Measurements from ENCODE around the gene NOP14.

NOP14 gene

DNA sequence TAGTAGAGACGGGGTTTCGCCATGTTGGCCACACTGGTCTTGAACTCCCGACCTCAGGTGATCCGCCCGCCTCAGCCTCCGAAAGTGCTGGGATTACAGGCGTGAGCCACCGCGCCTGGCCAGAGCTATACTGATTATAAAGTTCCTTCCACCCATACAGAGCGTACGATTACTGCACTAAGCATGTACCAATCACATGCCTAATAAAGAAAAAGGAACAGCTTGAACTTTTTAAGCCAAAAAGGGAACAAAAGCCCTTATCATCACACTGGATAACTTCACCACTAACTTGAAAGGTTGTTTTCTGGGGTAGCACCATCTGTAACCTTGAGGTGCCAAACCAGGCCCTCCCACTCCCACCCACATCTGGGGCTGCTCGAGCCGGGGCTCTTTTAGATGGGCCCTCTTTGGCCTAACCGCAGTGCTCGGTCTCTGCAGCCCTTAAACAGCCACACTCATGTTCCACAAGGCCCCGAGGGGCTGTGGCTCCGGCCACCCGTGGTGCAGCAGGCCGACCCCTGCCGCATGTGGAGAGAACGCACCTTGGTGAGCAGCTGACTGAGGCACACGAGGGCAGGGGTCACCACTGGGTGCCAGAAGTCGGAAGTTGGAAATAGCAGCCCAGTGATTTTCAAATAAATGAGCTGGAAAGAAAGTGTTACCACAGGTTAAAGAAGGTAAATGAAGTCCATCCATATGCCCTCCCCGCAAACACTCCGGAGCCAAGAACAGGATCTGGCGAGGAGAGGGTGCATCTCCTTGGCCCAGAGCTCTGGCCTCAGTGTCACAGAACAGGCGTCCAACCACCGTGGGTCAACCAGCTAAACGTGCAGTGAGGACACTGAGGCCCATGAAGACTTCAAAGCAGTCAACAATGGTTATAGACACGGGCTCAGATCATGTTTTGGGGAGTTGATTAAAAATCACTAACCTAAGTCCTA is 18.4 kb downstream of the NOP14 start (continued):
- TF ChIP-seq, protein P1, sequence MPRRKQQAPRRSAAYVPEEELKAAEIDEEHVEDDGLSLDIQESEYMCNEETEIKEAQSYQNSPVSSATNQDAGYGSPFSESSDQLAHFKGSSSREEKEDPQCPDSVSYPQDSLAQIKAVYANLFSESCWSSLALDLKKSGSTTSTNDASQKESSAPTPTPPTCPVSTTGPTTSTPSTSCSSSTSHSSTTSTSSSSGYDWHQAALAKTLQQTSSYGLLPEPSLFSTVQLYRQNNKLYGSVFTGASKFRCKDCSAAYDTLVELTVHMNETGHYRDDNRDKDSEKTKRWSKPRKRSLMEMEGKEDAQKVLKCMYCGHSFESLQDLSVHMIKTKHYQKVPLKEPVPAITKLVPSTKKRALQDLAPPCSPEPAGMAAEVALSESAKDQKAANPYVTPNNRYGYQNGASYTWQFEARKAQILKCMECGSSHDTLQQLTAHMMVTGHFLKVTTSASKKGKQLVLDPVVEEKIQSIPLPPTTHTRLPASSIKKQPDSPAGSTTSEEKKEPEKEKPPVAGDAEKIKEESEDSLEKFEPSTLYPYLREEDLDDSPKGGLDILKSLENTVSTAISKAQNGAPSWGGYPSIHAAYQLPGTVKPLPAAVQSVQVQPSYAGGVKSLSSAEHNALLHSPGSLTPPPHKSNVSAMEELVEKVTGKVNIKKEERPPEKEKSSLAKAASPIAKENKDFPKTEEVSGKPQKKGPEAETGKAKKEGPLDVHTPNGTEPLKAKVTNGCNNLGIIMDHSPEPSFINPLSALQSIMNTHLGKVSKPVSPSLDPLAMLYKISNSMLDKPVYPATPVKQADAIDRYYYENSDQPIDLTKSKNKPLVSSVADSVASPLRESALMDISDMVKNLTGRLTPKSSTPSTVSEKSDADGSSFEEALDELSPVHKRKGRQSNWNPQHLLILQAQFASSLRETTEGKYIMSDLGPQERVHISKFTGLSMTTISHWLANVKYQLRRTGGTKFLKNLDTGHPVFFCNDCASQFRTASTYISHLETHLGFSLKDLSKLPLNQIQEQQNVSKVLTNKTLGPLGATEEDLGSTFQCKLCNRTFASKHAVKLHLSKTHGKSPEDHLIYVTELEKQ (tag by site-specific recombination; IDR thresholded peaks at IDR 0.05; ENCODE audit: borderline replicate concordance), result no peak
- TF ChIP-seq ZNF768 (tag by site-specific recombination; IDR thresholded peaks at IDR 0.05) (no peak), ZNF292 (tag by site-specific recombination; IDR thresholded peaks at IDR 0.05; ENCODE audit: borderline replicate concordance, low read depth) (no peak), ZNF394 (tag by site-specific recombination; IDR thresholded peaks at IDR 0.05; ENCODE audit: borderline replicate concordance) (no peak), ZNF366 (tag by site-specific recombination; conservative IDR thresholded peaks at IDR 0.05) (no peak), ZNF664 (tag by site-specific recombination; IDR thresholded peaks at IDR 0.05) (no peak), KLF10 (tag by site-specific recombination; IDR thresholded peaks at IDR 0.05) (no peak), IKZF3 (tag by site-specific recombination; IDR thresholded peaks at IDR 0.05) (no peak)

DNA sequence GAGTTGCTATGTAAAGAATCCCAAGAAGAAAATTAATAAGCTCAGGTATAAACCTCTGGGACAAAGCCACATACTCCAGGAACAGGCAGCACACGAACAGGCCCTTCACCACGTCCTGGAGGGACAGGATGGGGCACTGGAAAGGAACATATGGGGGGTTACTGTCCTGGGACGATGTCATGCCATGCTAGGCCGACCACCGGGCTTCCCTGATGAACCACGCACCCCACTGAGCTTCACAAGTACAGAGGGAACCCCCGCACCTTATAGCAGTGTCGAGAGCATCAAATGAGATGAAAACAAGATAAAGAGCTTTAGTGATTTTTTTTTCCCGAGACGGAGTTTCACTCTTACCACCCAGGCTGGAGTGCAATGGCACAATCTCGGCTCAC is 19.1 kb downstream of the NOP14 start:
- ChIA-PET CTCF (interaction anchor here (1.7 kb wide), 1 partner anchor 10 kb away, joined by 7 read pairs; no protein-coding TSS in a partner anchor), POLR2A (no interaction called here)
- peaks cover 0 to 99% of the 10 kb centered on the region in 2 experiments; a peak in 2 of 3 replicates for H3K36me3 ChIP-seq (ENCODE audit: control insufficient read depth in 2 of 2, insufficient read depth in 1 of 2, low read length in 2 of 2)
- H3K9me3 ChIP-seq (ENCODE audit: control insufficient read depth, insufficient read depth, low read depth, low read length), result no peaks in the 10 kb centered on the region
- H3K4me1 ChIP-seq (ENCODE audit: control insufficient read depth, insufficient read depth, low read length), result no peaks in the 10 kb centered on the region
- no peak overlapping the region for H3K27ac ChIP-seq (ENCODE audit: extremely low read depth, low read depth, low read length)
- no peak overlapping the region for H3K4me3 ChIP-seq (ENCODE audit: low read depth, low read length)
- no peak for TF ChIP-seq ZNF223 (tag by site-specific recombination; IDR thresholded peaks at IDR 0.05)
- TF ChIP-seq, protein P2, sequence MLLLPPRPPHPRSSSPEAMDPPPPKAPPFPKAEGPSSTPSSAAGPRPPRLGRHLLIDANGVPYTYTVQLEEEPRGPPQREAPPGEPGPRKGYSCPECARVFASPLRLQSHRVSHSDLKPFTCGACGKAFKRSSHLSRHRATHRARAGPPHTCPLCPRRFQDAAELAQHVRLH (tag by site-specific recombination; IDR thresholded peaks at IDR 0.05), result no peak
- TF ChIP-seq, protein P3, sequence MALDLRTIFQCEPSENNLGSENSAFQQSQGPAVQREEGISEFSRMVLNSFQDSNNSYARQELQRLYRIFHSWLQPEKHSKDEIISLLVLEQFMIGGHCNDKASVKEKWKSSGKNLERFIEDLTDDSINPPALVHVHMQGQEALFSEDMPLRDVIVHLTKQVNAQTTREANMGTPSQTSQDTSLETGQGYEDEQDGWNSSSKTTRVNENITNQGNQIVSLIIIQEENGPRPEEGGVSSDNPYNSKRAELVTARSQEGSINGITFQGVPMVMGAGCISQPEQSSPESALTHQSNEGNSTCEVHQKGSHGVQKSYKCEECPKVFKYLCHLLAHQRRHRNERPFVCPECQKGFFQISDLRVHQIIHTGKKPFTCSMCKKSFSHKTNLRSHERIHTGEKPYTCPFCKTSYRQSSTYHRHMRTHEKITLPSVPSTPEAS (tag by site-specific recombination; IDR thresholded peaks at IDR 0.05), result no peak
- no peak for TF ChIP-seq ZNF391 (tag by site-specific recombination; IDR thresholded peaks at IDR 0.05; ENCODE audit: borderline replicate concordance, low read depth)
- TF ChIP-seq ZBTB20 (tag by site-specific recombination; IDR thresholded peaks at IDR 0.05), result no peak
- TF ChIP-seq ZNF677 (tag by site-specific recombination; IDR thresholded peaks at IDR 0.05), result no peak
- TF ChIP-seq, protein P4, sequence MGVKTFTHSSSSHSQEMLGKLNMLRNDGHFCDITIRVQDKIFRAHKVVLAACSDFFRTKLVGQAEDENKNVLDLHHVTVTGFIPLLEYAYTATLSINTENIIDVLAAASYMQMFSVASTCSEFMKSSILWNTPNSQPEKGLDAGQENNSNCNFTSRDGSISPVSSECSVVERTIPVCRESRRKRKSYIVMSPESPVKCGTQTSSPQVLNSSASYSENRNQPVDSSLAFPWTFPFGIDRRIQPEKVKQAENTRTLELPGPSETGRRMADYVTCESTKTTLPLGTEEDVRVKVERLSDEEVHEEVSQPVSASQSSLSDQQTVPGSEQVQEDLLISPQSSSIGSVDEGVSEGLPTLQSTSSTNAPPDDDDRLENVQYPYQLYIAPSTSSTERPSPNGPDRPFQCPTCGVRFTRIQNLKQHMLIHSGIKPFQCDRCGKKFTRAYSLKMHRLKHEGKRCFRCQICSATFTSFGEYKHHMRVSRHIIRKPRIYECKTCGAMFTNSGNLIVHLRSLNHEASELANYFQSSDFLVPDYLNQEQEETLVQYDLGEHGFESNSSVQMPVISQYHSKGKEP (tag by site-specific recombination; IDR thresholded peaks at IDR 0.05), result no peak
- TF ChIP-seq ZIC2 (tag by site-specific recombination; IDR thresholded peaks at IDR 0.05), result no peak
- no peak for TF ChIP-seq ZBTB21 (tag by site-specific recombination; IDR thresholded peaks at IDR 0.05)
- TF ChIP-seq ZNF433 (tag by site-specific recombination; IDR thresholded peaks at IDR 0.05; ENCODE audit: low read depth), result no peak
- TF ChIP-seq ZNF548 (tag by site-specific recombination; IDR thresholded peaks at IDR 0.05), result no peak
- TF ChIP-seq, protein P5, sequence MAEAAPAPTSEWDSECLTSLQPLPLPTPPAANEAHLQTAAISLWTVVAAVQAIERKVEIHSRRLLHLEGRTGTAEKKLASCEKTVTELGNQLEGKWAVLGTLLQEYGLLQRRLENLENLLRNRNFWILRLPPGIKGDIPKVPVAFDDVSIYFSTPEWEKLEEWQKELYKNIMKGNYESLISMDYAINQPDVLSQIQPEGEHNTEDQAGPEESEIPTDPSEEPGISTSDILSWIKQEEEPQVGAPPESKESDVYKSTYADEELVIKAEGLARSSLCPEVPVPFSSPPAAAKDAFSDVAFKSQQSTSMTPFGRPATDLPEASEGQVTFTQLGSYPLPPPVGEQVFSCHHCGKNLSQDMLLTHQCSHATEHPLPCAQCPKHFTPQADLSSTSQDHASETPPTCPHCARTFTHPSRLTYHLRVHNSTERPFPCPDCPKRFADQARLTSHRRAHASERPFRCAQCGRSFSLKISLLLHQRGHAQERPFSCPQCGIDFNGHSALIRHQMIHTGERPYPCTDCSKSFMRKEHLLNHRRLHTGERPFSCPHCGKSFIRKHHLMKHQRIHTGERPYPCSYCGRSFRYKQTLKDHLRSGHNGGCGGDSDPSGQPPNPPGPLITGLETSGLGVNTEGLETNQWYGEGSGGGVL (tag by site-specific recombination; IDR thresholded peaks at IDR 0.05), result no peak
- no peak for TF ChIP-seq ZNF561 (tag by site-specific recombination; IDR thresholded peaks at IDR 0.05; ENCODE audit: borderline replicate concordance)
- no peak for TF ChIP-seq SP7 (tag by site-specific recombination; IDR thresholded peaks at IDR 0.05)
- TF ChIP-seq ZNF140 (tag by site-specific recombination; IDR thresholded peaks at IDR 0.05), result no peak
- TF ChIP-seq ZNF404 (tag by site-specific recombination; IDR thresholded peaks at IDR 0.05), result no peak

Data from HEK293 (cell line).